ENCODE measurements around the gene TEKT2. TPM values are rescaled to one million over a fixed set of nuclear protein-coding genes. Genes with fewer than 3 reads are reported as not detected.

TEKT2 gene, protein sequence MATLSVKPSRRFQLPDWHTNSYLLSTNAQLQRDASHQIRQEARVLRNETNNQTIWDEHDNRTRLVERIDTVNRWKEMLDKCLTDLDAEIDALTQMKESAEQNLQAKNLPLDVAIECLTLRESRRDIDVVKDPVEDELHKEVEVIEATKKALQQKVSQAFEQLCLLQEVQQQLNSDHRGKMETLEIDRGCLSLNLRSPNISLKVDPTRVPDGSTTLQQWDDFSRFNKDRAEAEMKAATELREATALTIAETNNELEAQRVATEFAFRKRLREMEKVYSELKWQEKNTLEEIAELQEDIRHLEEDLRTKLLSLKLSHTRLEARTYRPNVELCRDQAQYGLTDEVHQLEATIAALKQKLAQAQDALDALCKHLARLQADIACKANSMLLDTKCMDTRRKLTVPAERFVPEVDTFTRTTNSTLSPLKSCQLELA
- 0.24 TPM in 1 of 2 replicates, not detected in the other for total RNA-seq

GRCh38 chr1:36083635-36084496 is at the start of gene TEKT2:
TEKT2 (plus strand) TSS chr1:36084094; CDS start chr1:36084922, 828 bp downstream.

DNA sequence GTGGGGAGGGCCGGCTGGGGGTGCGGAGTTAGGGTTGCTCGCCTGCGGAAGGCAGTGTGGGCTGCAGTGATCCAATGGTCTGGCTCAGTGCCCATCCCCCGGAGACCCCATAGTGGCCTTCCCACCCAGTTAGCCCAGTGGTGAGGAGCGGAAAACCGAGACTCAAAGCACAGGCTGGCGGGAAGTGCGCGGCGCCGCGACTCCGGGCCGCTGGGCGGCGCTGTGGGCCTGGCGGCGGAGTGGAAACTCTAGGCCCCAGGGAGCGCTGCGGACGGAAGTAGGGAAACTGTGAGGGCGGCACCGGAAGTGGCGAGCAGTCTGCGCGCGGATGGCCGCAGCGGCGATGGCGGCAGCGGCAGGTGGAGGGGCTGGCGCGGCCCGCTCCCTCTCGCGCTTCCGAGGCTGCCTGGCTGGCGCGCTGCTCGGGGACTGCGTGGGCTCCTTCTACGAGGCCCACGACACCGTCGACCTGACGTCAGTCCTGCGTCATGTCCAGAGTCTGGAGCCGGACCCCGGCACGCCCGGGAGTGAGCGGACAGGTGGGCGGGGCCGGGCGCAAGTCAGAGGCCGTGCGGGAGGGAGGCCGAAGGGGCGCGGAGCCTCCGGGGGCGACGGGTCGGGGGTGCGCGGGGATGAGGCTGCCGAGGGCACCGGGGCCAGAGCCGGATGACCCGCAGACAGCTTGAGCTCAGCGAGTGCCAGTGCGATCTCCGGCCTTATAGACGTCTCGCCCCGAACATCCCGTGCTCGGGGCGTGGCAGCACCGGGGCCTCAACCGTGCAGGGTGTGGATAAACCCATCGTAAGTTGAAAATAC is 4.9 kb downstream of the TEKT2 start, which contains the start of gene ADPRS:
ADPRS (plus strand) TSS at position 316 of the 816 bp plus-strand sequence; CDS start at position 329, 13 bp downstream.

DNA sequence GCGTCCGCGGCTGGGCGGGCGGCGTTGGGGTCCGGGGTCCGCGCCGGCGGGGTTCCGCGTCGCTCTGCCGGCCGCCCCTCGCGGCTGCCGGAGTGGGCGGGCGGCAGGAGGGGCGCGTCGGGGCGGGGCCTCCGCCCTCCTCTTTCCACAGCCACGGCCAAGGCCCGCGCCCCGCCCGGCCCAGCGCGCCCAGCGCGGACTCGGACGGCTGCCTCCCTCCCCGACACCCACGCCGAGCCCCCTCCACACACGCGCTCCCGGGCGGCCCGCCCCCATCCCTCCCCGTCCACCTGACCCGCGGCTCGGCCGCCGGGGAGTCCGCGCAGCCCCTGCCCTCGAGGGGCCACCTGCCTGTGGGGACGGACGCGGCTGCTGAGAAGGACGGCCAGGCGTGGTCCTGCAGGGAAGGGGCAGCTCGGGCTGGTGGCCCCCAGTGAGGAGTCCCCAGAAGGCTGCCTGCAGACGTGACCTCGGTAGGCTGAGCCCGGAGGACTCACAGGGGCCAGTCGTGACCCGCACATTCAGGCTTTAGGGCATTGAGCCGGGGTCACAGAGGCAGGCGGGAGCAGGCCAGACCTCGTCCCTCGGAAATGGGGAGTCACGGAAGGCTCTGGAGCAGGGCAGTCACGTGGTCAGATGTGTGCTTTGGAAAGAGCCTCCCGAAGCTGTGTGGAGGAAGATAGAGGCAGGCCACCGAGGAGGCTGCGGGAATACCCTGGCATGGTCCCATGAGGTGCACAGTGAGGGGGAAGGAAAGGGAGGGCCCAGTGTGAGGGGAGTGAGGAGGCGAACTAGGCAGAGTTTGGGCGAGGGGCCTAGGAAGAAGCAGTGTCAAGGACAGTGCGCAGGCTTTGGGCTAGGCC is 41.5 kb downstream of the TEKT2 start, which contains the start of gene COL8A2:
COL8A2 (minus strand) TSS at position 94 of the 863 bp plus-strand sequence. CDS start 24,980 bp downstream, outside the sequence.

Other genes starting within 250 kb of the TEKT2 start
- 12.9 and 15.1 TPM in 2 replicates for gene AGO1, start 200.9 kb upstream of the TEKT2 start, total RNA-seq
- gene AGO3, start 153.0 kb upstream of the TEKT2 start, total RNA-seq, result 4.5 and 8.7 TPM in 2 replicates
- 31.2 and 57.4 TPM in 2 replicates for gene ADPRS, start 4.8 kb downstream of the TEKT2 start, total RNA-seq
- gene COL8A2, start 41.1 kb downstream of the TEKT2 start, total RNA-seq, result 0.24 and 1.8 TPM in 2 replicates
- gene TRAPPC3, start 65.4 kb downstream of the TEKT2 start, total RNA-seq, result 66.5 and 102 TPM in 2 replicates
- gene MAP7D1, start 72.1 kb downstream of the TEKT2 start, total RNA-seq, result 148 and 160 TPM in 2 replicates
- gene THRAP3, start 140.3 kb downstream of the TEKT2 start, total RNA-seq, result 80.8 and 120 TPM in 2 replicates
- 1.3 and 4.9 TPM in 2 replicates for gene SH3D21, start 222.3 kb downstream of the TEKT2 start, total RNA-seq
- 239 and 247 TPM in 2 replicates for gene EVA1B, start 239.6 kb downstream of the TEKT2 start, total RNA-seq

All from epithelial cell of alveolus of lung (primary cell).